ENCODE data around the gene EPOP.
"Not testable (repeated sequence)": the region's sequence is repeated elsewhere in the genome, so short reads cannot be mapped to it uniquely, and the experiment has no call there.

EPOP gene

GRCh38 chr17:38656959-38657823 is 17.6 kb downstream of the EPOP start:
- H3K27me3 ChIP-seq (replicated peaks; ENCODE audit: control insufficient read depth, insufficient read depth, low read length): peaks cover 52% of the 10 kb centered on the region
- no peaks in the 10 kb centered on the region for H3K9me3 ChIP-seq (ENCODE audit: control insufficient read depth, low read length)
- DNase-seq (ENCODE audit: low read depth): no peak
- H3K4me1 ChIP-seq (ENCODE audit: control insufficient read depth, insufficient read depth, low read length): no peaks in the 10 kb centered on the region
- H3K9ac ChIP-seq (ENCODE audit: low read length): no peak overlapping the region
- no peak overlapping the region for H3K4me3 ChIP-seq (ENCODE audit: low read length)
- H3K36me3 ChIP-seq (ENCODE audit: control insufficient read depth, insufficient read depth, low read length, severe bottlenecking): no peaks in the 10 kb centered on the region

- H3K4me3 ChIP-seq (ENCODE audit: low read length): no peak overlapping the region
- no peak overlapping the region for H3K9ac ChIP-seq (ENCODE audit: low read length)
- no peaks in the 10 kb centered on the region for H3K36me3 ChIP-seq (ENCODE audit: control insufficient read depth, insufficient read depth, low read length, severe bottlenecking)
- peaks cover 55% of the 10 kb centered on the region for H3K27me3 ChIP-seq (replicated peaks; ENCODE audit: control insufficient read depth, insufficient read depth, low read length)
- H3K4me1 ChIP-seq (ENCODE audit: control insufficient read depth, insufficient read depth, low read length): no peaks in the 10 kb centered on the region
- H3K9me3 ChIP-seq (ENCODE audit: control insufficient read depth, low read length): no peaks in the 10 kb centered on the region
- DNase-seq (ENCODE audit: low read depth): no peak
Measured at GRCh38 chr17:38654411-38655398, 20.1 kb downstream of the EPOP start.

DNA sequence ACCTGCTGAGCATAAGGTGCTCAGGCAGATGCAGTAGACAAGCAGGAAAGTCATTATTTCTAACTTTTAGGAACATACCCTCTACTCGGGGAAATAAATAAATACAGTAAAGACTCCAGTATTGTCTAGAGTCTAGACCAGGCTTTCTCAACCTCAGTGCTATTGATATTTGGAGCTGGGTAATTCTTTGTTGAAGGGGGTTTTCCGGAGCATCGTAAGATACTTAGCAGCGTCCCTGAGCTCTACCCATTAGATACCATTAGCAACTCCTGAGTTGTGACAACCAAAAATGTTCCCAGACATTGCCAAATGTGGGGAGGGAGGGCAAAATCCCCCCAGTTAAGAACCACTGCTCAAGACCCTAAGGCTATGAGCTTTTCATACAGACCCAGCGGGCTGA is 21.1 kb downstream of the EPOP start:
- Histone ChIP-seq H3K4me3 (ENCODE audit: low read length) (no peak overlapping the region), H3K9ac (ENCODE audit: low read length) (no peak overlapping the region), H3K4me1 (ENCODE audit: control insufficient read depth, insufficient read depth, low read length) (no peaks in the 10 kb centered on the region), H3K9me3 (ENCODE audit: control insufficient read depth, low read length) (no peaks in the 10 kb centered on the region), H3K27me3 (replicated peaks; ENCODE audit: control insufficient read depth, insufficient read depth, low read length) (peaks cover 50% of the 10 kb centered on the region), H3K36me3 (ENCODE audit: control insufficient read depth, insufficient read depth, low read length, severe bottlenecking) (no peaks in the 10 kb centered on the region)
- no peak for DNase-seq (ENCODE audit: low read depth)

- no peaks in the 10 kb centered on the region for H3K4me1 ChIP-seq (ENCODE audit: control insufficient read depth, insufficient read depth, low read length)
- H3K9ac ChIP-seq (ENCODE audit: low read length): no peak overlapping the region
- no peak overlapping the region for H3K4me3 ChIP-seq (ENCODE audit: low read length)
- no peaks in the 10 kb centered on the region for H3K9me3 ChIP-seq (ENCODE audit: control insufficient read depth, low read length)
- no peaks in the 10 kb centered on the region for H3K36me3 ChIP-seq (ENCODE audit: control insufficient read depth, insufficient read depth, low read length, severe bottlenecking)
- peaks cover 45% of the 10 kb centered on the region for H3K27me3 ChIP-seq (replicated peaks; ENCODE audit: control insufficient read depth, insufficient read depth, low read length)
- no peak for DNase-seq (ENCODE audit: low read depth)
Measured at GRCh38 chr17:38653230-38653629, 21.5 kb downstream of the EPOP start.

DNA sequence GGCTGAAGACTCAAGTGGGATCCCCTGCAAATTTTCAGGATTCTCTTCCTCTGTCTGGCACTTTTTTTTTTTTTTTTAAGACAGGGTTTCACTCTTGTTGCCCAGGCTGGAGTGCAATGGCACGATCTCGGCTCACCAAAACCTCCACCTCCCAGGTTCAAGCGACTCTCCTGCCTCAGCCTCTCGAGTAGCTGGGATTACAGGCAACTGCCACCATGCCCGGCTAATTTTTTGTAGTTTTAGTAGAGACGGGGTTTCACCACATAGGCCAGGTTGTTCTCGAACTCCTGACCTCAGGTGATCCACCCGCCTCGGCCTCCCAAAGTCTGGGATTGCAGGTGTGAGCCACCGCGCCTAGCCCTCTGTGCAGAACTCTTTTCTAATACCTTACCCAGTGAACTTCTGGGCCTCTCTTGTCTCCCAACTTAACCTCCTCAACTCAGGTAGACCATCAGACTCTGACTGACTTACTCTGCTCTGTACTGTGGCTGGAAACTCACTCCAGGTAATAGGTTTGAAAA is 24.0 kb downstream of the EPOP start:
- H3K36me3 ChIP-seq (ENCODE audit: control insufficient read depth, insufficient read depth, low read length, severe bottlenecking); H3K4me3 ChIP-seq (ENCODE audit: low read length); DNase-seq (ENCODE audit: low read depth); H3K9me3 ChIP-seq (ENCODE audit: control insufficient read depth, low read length); H3K9ac ChIP-seq (ENCODE audit: low read length); H3K4me1 ChIP-seq (ENCODE audit: control insufficient read depth, insufficient read depth, low read length): not testable (repeated sequence)
- H3K27me3 ChIP-seq (replicated peaks; ENCODE audit: control insufficient read depth, insufficient read depth, low read length): peaks cover 55% of the 10 kb centered on the region

GRCh38 chr17:38637951-38638350 is 36.8 kb downstream of the EPOP start:
- Histone ChIP-seq H3K27me3 (replicated peaks; ENCODE audit: control insufficient read depth, insufficient read depth, low read length) (peaks cover 4% of the 10 kb centered on the region), H3K4me1 (ENCODE audit: control insufficient read depth, insufficient read depth, low read length) (no peaks in the 10 kb centered on the region), H3K4me3 (ENCODE audit: low read length) (no peak overlapping the region), H3K9me3 (ENCODE audit: control insufficient read depth, low read length) (no peaks in the 10 kb centered on the region), H3K36me3 (ENCODE audit: control insufficient read depth, insufficient read depth, low read length, severe bottlenecking) (no peaks in the 10 kb centered on the region), H3K9ac (ENCODE audit: low read length) (no peak overlapping the region)
- no peak for DNase-seq (ENCODE audit: low read depth)

DNA sequence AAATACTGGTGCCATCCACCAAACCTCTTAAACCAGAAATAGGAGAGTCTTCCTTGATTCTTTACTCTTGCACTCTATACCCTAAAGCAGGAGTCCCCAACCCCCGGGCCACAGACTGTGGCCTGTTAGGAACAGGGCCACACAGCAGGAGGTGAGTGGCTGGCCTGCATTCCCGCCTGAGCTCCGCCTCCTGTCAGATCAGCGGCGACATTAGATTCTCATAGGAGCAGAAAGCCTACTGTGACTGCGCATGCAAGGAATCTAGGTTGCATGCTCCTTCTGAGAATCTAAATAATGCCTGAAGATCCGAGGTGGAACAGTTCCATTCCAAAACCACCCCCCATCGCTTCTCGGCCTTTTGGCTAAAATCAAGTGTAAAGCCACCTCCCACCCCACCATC is 38.7 kb downstream of the EPOP start:
- Histone ChIP-seq H3K9me3 (ENCODE audit: control insufficient read depth, low read length) (no peaks in the 10 kb centered on the region), H3K9ac (ENCODE audit: low read length) (no peak overlapping the region), H3K27me3 (replicated peaks; ENCODE audit: control insufficient read depth, insufficient read depth, low read length) (peaks cover 4% of the 10 kb centered on the region), H3K36me3 (ENCODE audit: control insufficient read depth, insufficient read depth, low read length, severe bottlenecking) (no peaks in the 10 kb centered on the region), H3K4me3 (ENCODE audit: low read length) (no peak overlapping the region), H3K4me1 (ENCODE audit: control insufficient read depth, insufficient read depth, low read length) (no peaks in the 10 kb centered on the region)
- DNase-seq (ENCODE audit: low read depth): no peak

DNA sequence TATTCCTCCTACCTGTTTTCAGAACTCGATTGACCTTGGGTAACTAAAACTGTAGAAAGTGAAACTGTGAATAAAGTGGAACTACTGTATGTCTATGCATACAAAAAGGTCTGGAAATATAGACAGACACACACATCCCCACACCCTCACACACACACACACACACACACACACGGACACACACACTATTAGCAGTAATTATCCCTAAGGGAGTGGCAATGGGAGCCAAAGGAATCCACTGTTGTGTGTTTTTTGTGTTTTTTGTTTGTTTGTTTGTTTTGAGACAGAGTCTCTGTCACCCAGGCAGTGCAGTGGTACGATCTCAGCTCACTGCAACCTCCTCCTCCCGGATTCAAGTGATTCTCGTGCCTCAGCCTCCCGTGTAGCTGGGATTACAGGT is 42.4 kb downstream of the EPOP start:
- H3K9me3 ChIP-seq (ENCODE audit: control insufficient read depth, low read length): no peaks in the 10 kb centered on the region
- H3K4me3 ChIP-seq (ENCODE audit: low read length): no peak overlapping the region
- H3K27me3 ChIP-seq (replicated peaks; ENCODE audit: control insufficient read depth, insufficient read depth, low read length): peaks cover 9% of the 10 kb centered on the region
- no peaks in the 10 kb centered on the region for H3K4me1 ChIP-seq (ENCODE audit: control insufficient read depth, insufficient read depth, low read length)
- no peak overlapping the region for H3K9ac ChIP-seq (ENCODE audit: low read length)
- H3K36me3 ChIP-seq (ENCODE audit: control insufficient read depth, insufficient read depth, low read length, severe bottlenecking): no peaks in the 10 kb centered on the region
- no peak for DNase-seq (ENCODE audit: low read depth)

DNA sequence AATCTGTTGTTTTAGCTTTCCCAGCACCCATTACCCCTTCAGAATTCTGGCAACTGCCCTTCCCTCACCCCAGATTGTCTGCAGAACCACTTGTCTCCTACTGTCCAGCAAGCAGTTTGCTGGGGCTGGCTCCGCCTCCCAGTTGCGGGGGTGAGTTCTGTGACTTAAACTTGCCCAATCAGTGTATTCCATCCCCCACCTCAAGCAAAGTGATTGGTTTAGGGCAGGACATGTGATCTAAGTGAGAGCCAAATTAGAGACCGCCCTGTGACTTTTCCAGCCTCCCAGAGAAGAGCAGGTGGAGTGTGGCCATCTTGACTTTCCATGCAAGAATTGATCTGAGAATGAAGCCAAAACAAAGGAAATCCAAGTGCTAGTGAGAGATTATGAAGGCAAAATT is 46.3 kb downstream of the EPOP start:
- no peak for DNase-seq (ENCODE audit: low read depth)
- no peaks in the 10 kb centered on the region for H3K4me1 ChIP-seq (ENCODE audit: control insufficient read depth, insufficient read depth, low read length)
- no peak overlapping the region for H3K9ac ChIP-seq (ENCODE audit: low read length)
- H3K9me3 ChIP-seq (ENCODE audit: control insufficient read depth, low read length): no peaks in the 10 kb centered on the region
- H3K36me3 ChIP-seq (ENCODE audit: control insufficient read depth, insufficient read depth, low read length, severe bottlenecking): no peaks in the 10 kb centered on the region
- no peak overlapping the region for H3K4me3 ChIP-seq (ENCODE audit: low read length)
- peaks cover 8% of the 10 kb centered on the region for H3K27me3 ChIP-seq (replicated peaks; ENCODE audit: control insufficient read depth, insufficient read depth, low read length)

- Histone ChIP-seq H3K9me3 (ENCODE audit: control insufficient read depth, low read length) (no peaks in the 10 kb centered on the region), H3K4me3 (ENCODE audit: low read length) (no peak overlapping the region), H3K4me1 (ENCODE audit: control insufficient read depth, insufficient read depth, low read length) (no peaks in the 10 kb centered on the region), H3K9ac (ENCODE audit: low read length) (no peak overlapping the region), H3K27me3 (replicated peaks; ENCODE audit: control insufficient read depth, insufficient read depth, low read length) (peaks cover 12% of the 10 kb centered on the region), H3K36me3 (ENCODE audit: control insufficient read depth, insufficient read depth, low read length, severe bottlenecking) (no peaks in the 10 kb centered on the region)
- no peak for DNase-seq (ENCODE audit: low read depth)
Measured at GRCh38 chr17:38627957-38628356, 46.8 kb downstream of the EPOP start.

- not testable (repeated sequence) for H3K9ac ChIP-seq (ENCODE audit: low read length); H3K4me1 ChIP-seq (ENCODE audit: control insufficient read depth, insufficient read depth, low read length); H3K36me3 ChIP-seq (ENCODE audit: control insufficient read depth, insufficient read depth, low read length, severe bottlenecking); DNase-seq (ENCODE audit: low read depth); H3K4me3 ChIP-seq (ENCODE audit: low read length); H3K9me3 ChIP-seq (ENCODE audit: control insufficient read depth, low read length)
- H3K27me3 ChIP-seq (replicated peaks; ENCODE audit: control insufficient read depth, insufficient read depth, low read length): peaks cover 22% of the 10 kb centered on the region
Measured at GRCh38 chr17:38626606-38627226, 48.0 kb downstream of the EPOP start.
